Muscle layer of duodenum (tissue), 2 donors: ENCODE data around the gene EMP1.

Experiments used
- H3K27ac ChIP-seq: one replicate; pipeline ENCODE4 v1.7.0; 2013; ENCODE audit warnings: mild to moderate bottlenecking, low read length
- H3K27me3 ChIP-seq: one replicate; pipeline ENCODE4 v1.7.0; 2013; ENCODE audit warnings: low read depth, mild to moderate bottlenecking, control low read depth, low read length
- H3K36me3 ChIP-seq, 2 donors: one replicate each; pipeline ENCODE4 v1.7.0; 2013; ENCODE audit warnings: low read length in 2 of 2, control low read depth in 1 of 2, mild to moderate bottlenecking in 1 of 2; ENCODE audit not compliant: insufficient read depth in 2 of 2, control insufficient read depth in 1 of 2
- H3K4me1 ChIP-seq, 2 donors: one replicate each; pipeline ENCODE4 v1.7.0; 2013; ENCODE audit warnings: low read length in 2 of 2, mild to moderate bottlenecking in 2 of 2, control low read depth in 1 of 2, moderate library complexity in 1 of 2; ENCODE audit not compliant: insufficient read depth in 2 of 2, control insufficient read depth in 1 of 2
- H3K4me3 ChIP-seq, 2 donors: one replicate each; pipeline ENCODE4 v1.7.0; 2013; ENCODE audit warnings: low read length in 2 of 2, low read depth in 1 of 2, mild to moderate bottlenecking in 1 of 2
- H3K9me3 ChIP-seq, 2 donors: one replicate each; pipeline ENCODE4 v1.7.0; 2013; ENCODE audit warnings: low read length in 2 of 2, control low read depth in 1 of 2, mild to moderate bottlenecking in 1 of 2; ENCODE audit not compliant: control insufficient read depth in 1 of 2
- donor health status: healthy.

Gene EMP1

GRCh38 chr12:13175499-13175898, 21.0 kb upstream of the EMP1 start:
- Histone ChIP-seq H3K4me1 (no peaks in the 10 kb centered on the region), H3K4me3 (no peak overlapping the region), H3K36me3 (peaks cover 0 to 5% of the 10 kb centered on the region in 2 donors), H3K9me3 (no peaks in the 10 kb centered on the region), H3K27me3 (no peaks in the 10 kb centered on the region), H3K27ac (no peak overlapping the region)

GRCh38 chr12:13176256-13176655, 20.3 kb upstream of the EMP1 start:
- no peaks in the 10 kb centered on the region for H3K4me1 ChIP-seq
- peaks cover 0 to 5% of the 10 kb centered on the region in 2 donors for H3K36me3 ChIP-seq
- H3K27me3 ChIP-seq = no peaks in the 10 kb centered on the region
- H3K27ac ChIP-seq = no peak overlapping the region
- no peak overlapping the region for H3K4me3 ChIP-seq
- no peaks in the 10 kb centered on the region for H3K9me3 ChIP-seq

- Histone ChIP-seq H3K9me3 (no peaks in the 10 kb centered on the region), H3K27me3 (no peaks in the 10 kb centered on the region), H3K4me1 (no peaks in the 10 kb centered on the region), H3K27ac (no peak overlapping the region), H3K36me3 (peaks cover 0 to 5% of the 10 kb centered on the region in 2 donors), H3K4me3 (no peak overlapping the region)
Measured at GRCh38 chr12:13177373-13177772, 19.2 kb upstream of the EMP1 start.

GRCh38 chr12:13177906-13178305, 18.6 kb upstream of the EMP1 start:
- H3K27me3 ChIP-seq = no peaks in the 10 kb centered on the region
- no peak overlapping the region for H3K27ac ChIP-seq

GRCh38 chr12:13178568-13179210, 17.8 kb upstream of the EMP1 start:
- H3K27ac ChIP-seq = no peak overlapping the region
- no peaks in the 10 kb centered on the region for H3K4me1 ChIP-seq
- H3K9me3 ChIP-seq = no peaks in the 10 kb centered on the region
- H3K36me3 ChIP-seq = no peaks in the 10 kb centered on the region
- no peak overlapping the region for H3K4me3 ChIP-seq
- no peaks in the 10 kb centered on the region for H3K27me3 ChIP-seq

More at GRCh38 chr12:13177906-13178305, 18.6 kb upstream of the EMP1 start:
- H3K36me3 ChIP-seq = peaks cover 0 to 5% of the 10 kb centered on the region in 2 donors
- no peaks in the 10 kb centered on the region for H3K9me3 ChIP-seq
- H3K4me3 ChIP-seq = no peak overlapping the region
- no peaks in the 10 kb centered on the region for H3K4me1 ChIP-seq

GRCh38 chr12:13179211-13180074, 17.1 kb upstream of the EMP1 start:
- H3K9me3 ChIP-seq = no peaks in the 10 kb centered on the region
- no peak overlapping the region for H3K4me3 ChIP-seq
- H3K27me3 ChIP-seq = no peaks in the 10 kb centered on the region
- peak overlapping the region; percentile 48 for H3K27ac ChIP-seq
- no peaks in the 10 kb centered on the region for H3K4me1 ChIP-seq
- H3K36me3 ChIP-seq = no peaks in the 10 kb centered on the region

GRCh38 chr12:13181375-13182070, 15.0 kb upstream of the EMP1 start:
- Histone ChIP-seq H3K4me1 (no peaks in the 10 kb centered on the region), H3K9me3 (no peaks in the 10 kb centered on the region), H3K4me3 (no peak overlapping the region), H3K36me3 (no peaks in the 10 kb centered on the region), H3K27ac (no peak overlapping the region), H3K27me3 (no peaks in the 10 kb centered on the region)

GRCh38 chr12:13182881-13183280, 13.6 kb upstream of the EMP1 start:
- H3K9me3 ChIP-seq = no peaks in the 10 kb centered on the region
- H3K27ac ChIP-seq = no peak overlapping the region
- no peaks in the 10 kb centered on the region for H3K27me3 ChIP-seq

GRCh38 chr12:13183620-13184019, 12.9 kb upstream of the EMP1 start:
- no peak overlapping the region for H3K27ac ChIP-seq
- H3K36me3 ChIP-seq = no peaks in the 10 kb centered on the region
- no peaks in the 10 kb centered on the region for H3K9me3 ChIP-seq
- H3K4me3 ChIP-seq = no peak overlapping the region
- H3K4me1 ChIP-seq = no peaks in the 10 kb centered on the region
- no peaks in the 10 kb centered on the region for H3K27me3 ChIP-seq

More at GRCh38 chr12:13182881-13183280, 13.6 kb upstream of the EMP1 start:
- Histone ChIP-seq H3K36me3 (no peaks in the 10 kb centered on the region), H3K4me1 (no peaks in the 10 kb centered on the region), H3K4me3 (no peak overlapping the region)

- H3K9me3 ChIP-seq = no peaks in the 10 kb centered on the region
- H3K4me3 ChIP-seq = no peak overlapping the region
- H3K27me3 ChIP-seq = no peaks in the 10 kb centered on the region
- no peak overlapping the region for H3K27ac ChIP-seq
- H3K4me1 ChIP-seq = no peaks in the 10 kb centered on the region
- H3K36me3 ChIP-seq = no peaks in the 10 kb centered on the region
Measured at GRCh38 chr12:13186302-13186701, 10.2 kb upstream of the EMP1 start.

GRCh38 chr12:13187399-13187798, 9.1 kb upstream of the EMP1 start:
- no peak overlapping the region for H3K4me3 ChIP-seq
- no peaks in the 10 kb centered on the region for H3K9me3 ChIP-seq
- H3K4me1 ChIP-seq = no peaks in the 10 kb centered on the region
- no peak overlapping the region for H3K27ac ChIP-seq
- no peaks in the 10 kb centered on the region for H3K36me3 ChIP-seq
- no peaks in the 10 kb centered on the region for H3K27me3 ChIP-seq
